Neural crest cell (in vitro differentiated cells): ENCODE data around the gene MIDN. TPM values are rescaled to one million over a fixed set of nuclear protein-coding genes. Genes with fewer than 3 reads are reported as not detected.
A peak's percentile ranks its signal among the peaks of the same experiment; 100 is the strongest.

Source experiments
- DNase-seq: peaks from one replicate; pipeline ENCODE4 v3.0.0; 2021; ENCODE audit warnings: low read depth, mixed read lengths, low spot score
- H3K27ac Mint-ChIP-seq: one replicate; pipeline ENCODE4 v1.8.0; 2021; ENCODE audit warnings: mild to moderate bottlenecking, mixed read lengths; ENCODE audit not compliant: unreplicated experiment
- H3K27me3 Mint-ChIP-seq: 2 replicates; pipeline ENCODE4 v1.8.0; 2021; ENCODE audit warnings: low read depth, mild to moderate bottlenecking, mixed read lengths
- H3K36me3 Mint-ChIP-seq: 2 replicates; pipeline ENCODE4 v1.8.0; 2021; ENCODE audit warnings: low read depth, mild to moderate bottlenecking, mixed read lengths
- H3K4me1 Mint-ChIP-seq: 2 replicates; pipeline ENCODE4 v1.8.0; 2021; ENCODE audit warnings: mixed read lengths
- H3K4me3 Mint-ChIP-seq: one replicate; pipeline ENCODE4 v1.8.0; 2021; ENCODE audit warnings: mild to moderate bottlenecking, mixed read lengths
- H3K9me3 Mint-ChIP-seq: 2 replicates; pipeline ENCODE4 v1.8.0; 2021; ENCODE audit warnings: mixed read lengths
- total RNA-seq: library from RNA; stranded (reverse); gene quantifications from 2 replicates; pipeline ENCODE4 v1.2.1, GENCODE V29; 2021
- TF ChIP-seq, protein P1 (sequence below): fragments of 200-600 bp; sonication (generic); conservative IDR thresholded peaks from 2 replicates; pipeline ENCODE4 v1.5.0; 2021; ENCODE audit warnings: antibody characterized with exemption, mild to moderate bottlenecking

The MIDN gene
- total RNA-seq, 1 donor from 2014 or later: 187 TPM

DNA sequence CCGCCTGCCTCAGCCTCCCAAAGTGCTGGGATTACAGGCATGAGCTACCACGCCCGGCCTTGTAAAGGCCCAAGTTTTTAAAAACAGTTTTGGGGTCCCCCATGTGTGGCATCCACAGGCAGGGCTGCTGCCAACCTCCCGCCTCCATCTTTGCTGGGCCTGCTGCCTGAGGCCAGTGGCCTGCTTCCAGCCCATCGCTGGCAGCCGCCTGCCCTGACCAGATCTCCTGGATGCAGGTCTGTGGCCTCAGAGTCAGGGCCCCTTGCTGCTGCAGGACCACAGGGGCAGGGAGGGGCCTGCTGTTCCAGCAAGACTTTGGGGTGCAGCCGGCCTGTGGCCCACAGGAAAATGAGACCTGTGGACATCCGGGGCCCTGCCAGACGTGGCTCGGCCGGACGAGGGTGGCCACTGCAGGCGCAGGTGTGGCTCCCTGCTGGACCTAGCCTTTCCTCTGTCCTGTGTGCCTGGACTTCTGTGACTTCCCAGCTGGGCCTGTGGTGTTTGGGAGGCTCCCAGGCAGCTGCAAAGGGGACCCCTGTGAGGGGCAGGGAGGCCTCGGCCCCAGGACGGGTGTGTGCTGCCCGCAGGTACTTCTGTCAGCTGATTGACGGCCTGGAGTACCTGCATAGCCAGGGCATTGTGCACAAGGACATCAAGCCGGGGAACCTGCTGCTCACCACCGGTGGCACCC, 28.5 kb upstream of the MIDN start:
- TF ChIP-seq, protein P1, sequence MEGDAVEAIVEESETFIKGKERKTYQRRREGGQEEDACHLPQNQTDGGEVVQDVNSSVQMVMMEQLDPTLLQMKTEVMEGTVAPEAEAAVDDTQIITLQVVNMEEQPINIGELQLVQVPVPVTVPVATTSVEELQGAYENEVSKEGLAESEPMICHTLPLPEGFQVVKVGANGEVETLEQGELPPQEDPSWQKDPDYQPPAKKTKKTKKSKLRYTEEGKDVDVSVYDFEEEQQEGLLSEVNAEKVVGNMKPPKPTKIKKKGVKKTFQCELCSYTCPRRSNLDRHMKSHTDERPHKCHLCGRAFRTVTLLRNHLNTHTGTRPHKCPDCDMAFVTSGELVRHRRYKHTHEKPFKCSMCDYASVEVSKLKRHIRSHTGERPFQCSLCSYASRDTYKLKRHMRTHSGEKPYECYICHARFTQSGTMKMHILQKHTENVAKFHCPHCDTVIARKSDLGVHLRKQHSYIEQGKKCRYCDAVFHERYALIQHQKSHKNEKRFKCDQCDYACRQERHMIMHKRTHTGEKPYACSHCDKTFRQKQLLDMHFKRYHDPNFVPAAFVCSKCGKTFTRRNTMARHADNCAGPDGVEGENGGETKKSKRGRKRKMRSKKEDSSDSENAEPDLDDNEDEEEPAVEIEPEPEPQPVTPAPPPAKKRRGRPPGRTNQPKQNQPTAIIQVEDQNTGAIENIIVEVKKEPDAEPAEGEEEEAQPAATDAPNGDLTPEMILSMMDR: no peak
- DNase-seq: no peak
- Mint-ChIP-seq H3K36me3 (no peaks in the 10 kb centered on the region), H3K4me3 (no peak overlapping the region), H3K27me3 (no peaks in the 10 kb centered on the region), H3K27ac (no peak overlapping the region), H3K9me3 (no peaks in the 10 kb centered on the region), H3K4me1 (peaks cover 3% of the 10 kb centered on the region)

DNA sequence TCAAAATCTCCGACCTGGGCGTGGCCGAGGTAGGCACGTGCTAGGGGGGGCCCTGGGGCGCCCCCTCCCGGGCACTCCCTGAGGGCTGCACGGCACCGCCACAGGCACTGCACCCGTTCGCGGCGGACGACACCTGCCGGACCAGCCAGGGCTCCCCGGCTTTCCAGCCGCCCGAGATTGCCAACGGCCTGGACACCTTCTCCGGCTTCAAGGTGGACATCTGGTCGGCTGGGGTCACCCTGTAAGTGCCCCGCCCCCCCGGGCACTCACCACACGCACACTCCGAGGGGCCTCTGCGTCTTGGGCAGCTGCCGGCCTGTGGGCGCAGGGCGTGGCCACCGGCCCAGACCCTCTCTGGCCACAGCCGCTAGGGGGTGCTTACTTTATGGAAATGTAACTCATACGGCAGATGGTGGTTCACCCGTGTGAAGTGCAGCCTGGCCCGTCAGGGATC, 27.9 kb upstream of the MIDN start:
- H3K27me3 Mint-ChIP-seq: no peaks in the 10 kb centered on the region
- no peak overlapping the region for H3K27ac Mint-ChIP-seq
- peaks cover 3% of the 10 kb centered on the region for H3K4me1 Mint-ChIP-seq
- no peak for DNase-seq
- TF ChIP-seq, protein P1: no peak
- no peak overlapping the region for H3K4me3 Mint-ChIP-seq
- no peaks in the 10 kb centered on the region for H3K9me3 Mint-ChIP-seq
- no peaks in the 10 kb centered on the region for H3K36me3 Mint-ChIP-seq

GRCh38 chr19:1220976-1221903, 27.1 kb upstream of the MIDN start:
- peak; percentile 61 for DNase-seq
- Mint-ChIP-seq H3K27me3 (no peaks in the 10 kb centered on the region), H3K9me3 (no peaks in the 10 kb centered on the region), H3K4me3 (no peak overlapping the region), H3K36me3 (no peaks in the 10 kb centered on the region), H3K4me1 (peaks cover 3% of the 10 kb centered on the region), H3K27ac (no peak overlapping the region)
- TF ChIP-seq, protein P1: peak; percentile 69

DNA sequence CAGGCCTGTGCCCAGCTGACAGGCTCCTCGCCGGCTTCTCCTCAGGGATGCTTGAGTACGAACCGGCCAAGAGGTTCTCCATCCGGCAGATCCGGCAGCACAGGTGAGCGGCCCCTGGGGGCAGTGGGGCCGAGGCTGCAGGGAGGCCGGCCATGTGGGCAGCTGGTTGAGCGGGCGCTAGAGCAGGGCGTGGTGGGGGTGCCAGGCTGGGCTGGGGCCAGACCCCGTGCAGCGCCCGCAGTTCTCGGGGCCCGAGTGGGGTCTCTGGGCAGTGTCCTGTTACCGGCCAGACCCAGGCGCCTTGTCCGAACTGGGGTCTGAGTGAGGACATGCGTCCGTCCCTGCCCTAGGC, 26.5 kb upstream of the MIDN start:
- H3K9me3 Mint-ChIP-seq: no peaks in the 10 kb centered on the region
- H3K27ac Mint-ChIP-seq: no peak overlapping the region
- no peak for DNase-seq
- peaks cover 3% of the 10 kb centered on the region for H3K4me1 Mint-ChIP-seq
- TF ChIP-seq, protein P1: no peak
- no peak overlapping the region for H3K4me3 Mint-ChIP-seq
- H3K36me3 Mint-ChIP-seq: no peaks in the 10 kb centered on the region
- no peaks in the 10 kb centered on the region for H3K27me3 Mint-ChIP-seq

DNA sequence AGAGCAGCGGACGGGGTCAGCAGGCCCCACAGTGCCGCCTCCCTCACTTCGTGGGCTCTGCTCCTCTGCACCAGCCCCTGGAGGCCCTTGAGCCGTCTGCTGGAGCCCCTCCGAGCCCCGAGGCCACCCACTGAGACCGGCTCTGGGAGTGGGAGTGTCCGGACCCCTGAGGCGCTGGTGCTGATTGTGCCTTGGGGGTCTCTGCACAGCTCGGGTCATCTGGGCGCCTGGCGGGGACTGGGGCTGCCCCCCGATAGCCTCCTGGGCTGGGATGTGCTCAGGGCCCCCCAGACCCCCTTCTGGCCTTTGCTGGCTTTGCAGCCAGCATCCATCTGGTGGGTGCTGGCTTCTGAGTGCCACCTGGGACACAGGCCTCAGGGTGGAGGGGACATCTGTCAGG, 26.0 kb upstream of the MIDN start:
- H3K27ac Mint-ChIP-seq: no peak overlapping the region
- H3K36me3 Mint-ChIP-seq: no peaks in the 10 kb centered on the region
- peaks cover 3% of the 10 kb centered on the region for H3K4me1 Mint-ChIP-seq
- no peaks in the 10 kb centered on the region for H3K9me3 Mint-ChIP-seq
- TF ChIP-seq, protein P1: no peak
- no peak overlapping the region for H3K4me3 Mint-ChIP-seq
- no peak for DNase-seq
- H3K27me3 Mint-ChIP-seq: no peaks in the 10 kb centered on the region
